Stimulated activated naive CD8-positive, alpha-beta T cell treated with anti-CD3 and anti-CD28 coated beads, Interleukin-15, amount 100 ng/mL, for 72 hours (primary cell): ENCODE results near the gene BYSL.

ENCODE experiments used
- ATAC-seq: fragments of 150-1000 bp; cut with Tn5 transposase; 2 replicates; pipeline ENCODE4 v1.10.0; 2021; ENCODE audit warnings: mild to moderate bottlenecking, moderate library complexity
- DNase-seq, 2 donors: peaks; one replicate each; pipeline ENCODE4 v3.0.0; 2021 to 2022
- H3K27ac Mint-ChIP-seq, 2 donors: one replicate each; pipeline ENCODE4 v1.8.0; 2022; ENCODE audit warnings: mild to moderate bottlenecking in 2 of 2, mixed read lengths in 2 of 2, moderate library complexity in 2 of 2
- H3K27me3 Mint-ChIP-seq: one replicate; pipeline ENCODE4 v1.8.0; 2022; ENCODE audit warnings: mixed read lengths
- H3K4me1 Mint-ChIP-seq: one replicate; pipeline ENCODE4 v1.8.0; 2022; ENCODE audit warnings: mild to moderate bottlenecking, mixed read lengths
- H3K4me3 Mint-ChIP-seq, 2 donors: one replicate each; pipeline ENCODE4 v1.8.0; 2022; ENCODE audit warnings: mild to moderate bottlenecking in 2 of 2, mixed read lengths in 2 of 2, moderate library complexity in 1 of 2
- H3K9me3 Mint-ChIP-seq, 2 donors: one replicate each; pipeline ENCODE4 v1.8.0; 2022; ENCODE audit warnings: mixed read lengths in 2 of 2

The BYSL gene

DNA sequence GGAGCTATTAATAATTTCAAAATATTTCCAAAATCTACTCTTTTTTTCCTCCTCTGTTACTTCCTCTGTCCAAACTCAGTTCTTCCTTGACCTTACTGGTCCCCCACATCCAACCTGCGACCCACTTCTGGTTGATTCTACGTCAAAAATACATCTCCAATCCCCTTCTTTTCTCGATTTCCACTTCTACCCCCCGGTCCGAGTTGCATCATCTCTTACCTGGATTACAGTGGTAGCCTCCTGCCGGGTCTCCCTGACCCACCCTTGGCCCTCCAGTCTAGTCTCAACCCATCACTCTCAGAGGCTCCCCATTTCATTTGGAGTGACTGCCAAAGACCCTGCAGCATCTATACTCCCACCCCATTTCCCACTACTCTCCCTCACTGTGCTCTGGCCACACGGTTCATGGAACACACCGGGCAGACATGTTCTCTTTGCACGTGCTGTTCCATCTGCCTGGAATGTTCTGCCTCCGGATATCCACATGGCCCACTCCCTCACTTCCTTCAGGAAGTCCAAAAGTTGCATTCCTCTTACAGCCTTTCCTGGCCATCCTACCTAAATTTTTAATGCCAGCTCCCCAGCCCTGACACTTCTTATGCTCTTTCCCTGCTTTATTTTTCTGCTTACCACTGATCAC lies 26.4 kb downstream of the BYSL start:
- peaks cover 71% of the 10 kb centered on the region for H3K4me1 Mint-ChIP-seq
- no peak for DNase-seq

DNA sequence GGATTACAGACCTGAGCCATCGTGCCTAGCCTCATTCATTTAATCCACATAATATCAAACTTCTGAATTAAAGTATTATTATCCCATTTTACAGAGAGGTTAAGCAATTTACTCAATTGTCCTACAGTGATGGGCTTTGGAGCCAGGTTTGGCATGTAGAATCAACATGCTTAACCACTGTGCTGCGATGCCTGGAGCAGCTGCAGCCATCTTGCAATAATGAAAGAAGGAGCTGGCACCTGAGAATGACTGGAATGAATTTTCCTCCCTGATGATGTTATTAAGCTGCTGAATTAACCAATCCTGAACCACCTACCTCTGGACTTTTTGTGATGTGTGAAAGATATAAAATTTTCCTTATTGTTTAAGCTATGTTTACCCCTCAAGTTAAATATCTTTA lies 33.4 kb downstream of the BYSL start:
- peaks cover 5 to 10% of the 10 kb centered on the region in 2 donors for H3K9me3 Mint-ChIP-seq
- DNase-seq (no peak), ATAC-seq (no peak)
- H3K27me3 Mint-ChIP-seq = no peaks in the 10 kb centered on the region
- H3K4me3 Mint-ChIP-seq = no peak overlapping the region
- H3K27ac Mint-ChIP-seq = peak overlapping the region; percentile 28 to 35
- H3K4me1 Mint-ChIP-seq = peaks cover 85% of the 10 kb centered on the region

More for the DNA sequence above, 26.4 kb downstream of the BYSL start:
- Mint-ChIP-seq H3K27me3 (no peaks in the 10 kb centered on the region), H3K4me3 (no peak overlapping the region), H3K27ac (peak overlapping the region in 1 of 2 donors; percentile 79), H3K9me3 (peaks cover 0 to 9% of the 10 kb centered on the region in 2 donors)
- ATAC-seq = no peak

DNA sequence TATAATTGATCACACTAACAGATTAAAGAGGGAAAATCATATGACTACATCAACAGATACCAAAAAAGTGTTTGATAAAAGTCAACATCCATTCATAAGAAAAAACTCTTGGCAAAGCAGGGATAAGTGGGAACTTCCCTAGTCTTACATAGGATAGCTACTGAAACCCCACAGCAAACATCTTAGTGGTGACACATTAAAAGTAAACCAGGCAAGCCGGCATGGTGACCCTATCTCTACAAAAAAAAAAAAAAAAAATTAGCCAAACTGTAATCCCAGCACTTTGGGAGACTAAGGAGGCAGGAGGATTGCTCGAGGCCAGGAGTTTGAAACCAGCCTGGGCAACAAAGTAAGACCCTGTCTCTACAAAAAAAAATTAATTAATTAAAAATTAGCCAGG lies 34.1 kb downstream of the BYSL start:
- H3K27ac Mint-ChIP-seq = peak overlapping the region in 1 of 2 donors; percentile 71
- H3K9me3 Mint-ChIP-seq = peaks cover 5 to 10% of the 10 kb centered on the region in 2 donors
- H3K4me1 Mint-ChIP-seq = peaks cover 85% of the 10 kb centered on the region
- ATAC-seq (no peak), DNase-seq (no peak)
- no peaks in the 10 kb centered on the region for H3K27me3 Mint-ChIP-seq
- H3K4me3 Mint-ChIP-seq = no peak overlapping the region

DNA sequence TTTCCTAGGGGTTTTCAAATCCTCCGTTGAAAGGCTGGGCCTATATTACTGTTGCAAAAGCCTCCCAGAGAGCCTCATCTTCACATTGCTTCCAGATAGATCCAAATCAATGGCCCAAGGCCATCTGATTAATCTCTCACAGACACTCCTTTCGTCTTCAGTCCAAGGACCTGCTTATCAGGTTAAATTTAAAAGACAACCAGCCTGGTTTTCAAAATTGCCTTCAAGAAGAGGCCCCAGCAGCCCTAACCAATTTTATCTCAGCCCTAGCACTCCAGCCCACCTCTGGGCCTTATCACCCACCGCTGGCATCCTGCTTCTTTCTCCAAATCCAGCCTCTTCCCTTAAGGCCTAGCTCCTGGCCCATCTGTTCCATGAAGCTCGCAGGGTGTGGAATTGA lies 35.8 kb downstream of the BYSL start:
- Mint-ChIP-seq H3K4me1 (peaks cover 85% of the 10 kb centered on the region), H3K4me3 (peak overlapping the region; percentile 9 to 46), H3K27ac (peak overlapping the region; percentile 95 to 97), H3K9me3 (peaks cover 10 to 12% of the 10 kb centered on the region in 2 donors), H3K27me3 (no peaks in the 10 kb centered on the region)
- ATAC-seq (no peak), DNase-seq (no peak)

DNA sequence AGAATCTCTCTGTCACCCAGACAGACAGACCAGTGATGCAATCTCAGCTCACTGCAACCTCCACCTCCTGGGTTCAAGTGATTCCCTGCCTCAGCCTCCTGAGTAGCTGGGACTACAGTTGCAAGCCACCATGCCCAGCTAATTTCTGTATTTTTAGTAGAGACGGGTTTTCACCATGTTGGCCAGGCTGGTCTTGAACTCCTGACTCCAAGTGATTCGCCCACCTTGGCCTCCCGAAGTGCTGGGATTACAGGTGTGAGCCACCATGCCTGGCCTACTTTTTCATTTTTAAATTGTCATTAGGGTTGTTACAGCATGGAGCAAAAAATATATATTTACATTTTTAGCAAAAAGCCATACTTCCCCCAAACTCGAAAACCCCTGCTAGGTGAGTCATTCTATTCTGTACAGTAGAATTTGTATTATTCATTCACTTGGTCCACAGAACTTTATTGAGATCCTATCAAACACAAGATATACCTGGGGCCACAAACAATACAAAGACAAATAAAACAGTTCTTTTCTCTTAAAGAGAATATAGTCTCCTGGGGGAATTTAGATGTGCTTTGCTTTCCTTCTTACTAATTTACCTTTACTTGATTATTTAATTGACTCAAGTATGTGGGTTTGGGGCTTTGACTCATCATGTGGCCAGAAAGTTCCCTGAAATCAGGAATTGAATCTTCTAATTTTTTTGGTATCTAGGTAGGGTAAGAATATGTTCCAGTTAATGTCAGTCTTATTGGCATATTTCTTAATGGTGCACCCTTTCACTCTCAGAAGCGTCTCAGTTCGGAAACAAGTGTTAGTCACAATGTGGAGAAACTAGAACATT lies 36.9 kb downstream of the BYSL start:
- peak; percentile 90 for ATAC-seq
- no peaks in the 10 kb centered on the region for H3K27me3 Mint-ChIP-seq
- peak; percentile 34 to 61 for DNase-seq
- H3K4me3 Mint-ChIP-seq = peak overlapping the region; percentile 48 to 62
- peak overlapping the region; percentile 95 to 97 for H3K27ac Mint-ChIP-seq
- peaks cover 10 to 12% of the 10 kb centered on the region in 2 donors for H3K9me3 Mint-ChIP-seq
- peaks cover 82% of the 10 kb centered on the region for H3K4me1 Mint-ChIP-seq

DNA sequence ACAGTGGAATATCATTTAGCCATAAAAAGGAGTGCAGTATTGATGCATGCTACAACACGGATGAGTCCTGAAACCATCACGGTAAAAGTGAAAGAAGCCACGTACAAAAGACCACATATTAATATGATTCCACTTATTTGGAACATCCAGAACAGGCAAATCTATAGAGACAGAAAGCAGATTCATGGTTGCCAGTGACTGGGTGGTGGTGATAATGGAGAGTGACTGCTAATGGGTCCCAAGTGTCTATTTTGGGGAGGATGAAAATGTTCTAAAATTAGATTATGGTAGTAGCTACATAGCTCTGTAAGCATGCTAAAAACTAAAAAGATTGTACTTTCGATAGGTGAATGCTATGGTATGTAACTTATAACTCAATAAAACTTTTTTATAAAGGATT lies 38.7 kb downstream of the BYSL start:
- no peak overlapping the region for H3K27ac Mint-ChIP-seq
- peaks cover 86% of the 10 kb centered on the region for H3K4me1 Mint-ChIP-seq
- H3K4me3 Mint-ChIP-seq = no peak overlapping the region

DNA sequence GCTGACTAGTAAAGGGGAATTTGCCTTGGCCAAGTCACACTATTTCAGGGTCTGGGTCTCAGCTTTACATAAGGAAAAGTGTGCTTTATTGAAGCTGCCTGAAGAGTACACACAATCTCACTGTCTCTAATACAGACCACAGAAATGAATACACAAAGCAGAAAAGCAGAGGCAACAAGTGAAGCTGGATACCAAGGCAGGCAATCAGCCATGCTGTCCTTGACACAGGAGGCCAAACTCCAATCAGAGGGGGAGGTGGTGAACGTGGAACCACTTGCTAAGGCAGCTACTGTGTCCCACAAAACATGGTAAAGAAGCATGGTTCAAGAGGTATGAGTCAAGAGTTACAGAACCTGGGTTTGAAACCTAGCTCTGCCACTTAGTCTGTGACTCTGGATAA lies 42.1 kb downstream of the BYSL start:
- Mint-ChIP-seq H3K4me3 (peak overlapping the region in 1 of 2 donors; percentile 44), H3K4me1 (peaks cover 85% of the 10 kb centered on the region), H3K27me3 (no peaks in the 10 kb centered on the region), H3K27ac (peak overlapping the region; percentile 13 to 90), H3K9me3 (peaks cover 8 to 12% of the 10 kb centered on the region in 2 donors)
- DNase-seq = no peak
- ATAC-seq = peak; percentile 40

More for the DNA sequence above, 38.7 kb downstream of the BYSL start:
- Mint-ChIP-seq H3K9me3 (peaks cover 10 to 12% of the 10 kb centered on the region in 2 donors), H3K27me3 (no peaks in the 10 kb centered on the region)
- DNase-seq (no peak), ATAC-seq (no peak)

DNA sequence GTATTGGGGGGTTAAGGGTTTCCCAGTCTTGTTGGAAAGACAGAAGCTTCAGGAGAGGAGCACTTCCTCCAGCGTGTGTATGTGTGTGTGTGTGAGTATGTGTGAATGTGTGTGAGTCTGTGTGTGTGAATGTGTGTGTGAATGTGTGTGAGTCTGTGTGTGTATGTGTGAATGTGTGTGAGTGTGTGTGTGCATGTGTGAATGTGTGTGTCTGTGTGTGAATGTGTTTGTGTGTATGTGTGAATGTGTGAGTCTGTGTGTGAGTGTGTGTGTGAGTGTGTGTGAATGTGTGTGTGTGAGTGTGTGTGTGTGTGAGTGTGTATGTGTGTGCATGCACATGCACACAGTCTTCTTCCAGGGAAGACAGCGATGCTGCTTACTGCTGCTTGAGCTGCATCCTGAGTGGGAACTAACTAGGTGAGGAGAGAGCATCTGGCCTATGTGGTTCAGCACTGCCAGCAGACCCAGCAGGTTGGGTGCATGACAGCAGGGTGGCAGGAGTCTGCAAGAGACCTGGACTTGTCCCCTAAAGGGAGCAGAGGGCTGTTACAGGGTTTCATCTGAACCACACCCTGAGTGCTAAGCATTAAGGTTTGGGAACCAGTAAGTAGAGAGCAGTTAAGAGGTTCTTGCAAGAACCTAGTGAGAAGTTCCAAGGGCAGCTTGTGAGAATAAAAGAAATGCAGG lies 43.0 kb downstream of the BYSL start:
- Mint-ChIP-seq H3K9me3 (peaks cover 0 to 7% of the 10 kb centered on the region in 2 donors), H3K4me1 (peaks cover 85% of the 10 kb centered on the region), H3K27me3 (no peaks in the 10 kb centered on the region), H3K27ac (peak overlapping the region; percentile 0 to 23), H3K4me3 (no peak overlapping the region)
- peak; percentile 69 for ATAC-seq
- peak in 1 of 2 donors; percentile 45 for DNase-seq

DNA sequence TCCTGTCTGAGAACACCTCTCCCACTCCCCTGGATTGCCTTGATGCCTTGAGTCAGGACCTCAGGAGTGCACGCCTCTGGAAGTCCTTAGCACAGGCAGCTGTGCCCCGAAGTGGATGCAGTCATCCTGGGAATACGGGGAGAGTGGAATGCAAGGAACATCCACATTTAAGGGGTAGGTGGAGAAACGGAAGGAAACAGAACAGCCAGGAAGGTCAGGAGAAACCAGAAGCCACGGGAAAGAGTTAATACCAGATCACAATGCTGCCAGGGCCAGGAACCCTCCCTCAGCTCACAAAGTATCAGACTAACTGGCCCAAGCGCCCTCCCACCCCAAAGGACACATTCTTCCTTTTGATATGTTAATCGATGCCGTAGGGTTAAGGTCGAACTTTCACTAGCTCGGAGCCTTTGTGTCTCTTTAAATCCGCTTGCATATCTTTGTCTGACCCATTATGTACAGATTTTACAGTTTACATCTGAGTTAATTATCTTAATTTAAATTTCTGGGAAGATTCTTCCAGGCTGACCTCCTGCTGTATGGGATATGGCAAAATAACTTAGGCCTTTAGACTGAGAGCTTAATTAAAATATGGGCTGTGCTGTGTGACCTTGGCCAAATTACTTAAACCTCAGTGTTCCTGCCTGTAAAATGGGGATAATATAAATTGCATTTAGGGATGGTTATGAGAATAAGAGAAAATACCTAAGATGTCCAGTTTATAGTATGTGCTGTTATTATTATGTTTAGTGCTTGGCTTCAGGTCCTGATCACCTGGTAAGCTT lies 44.3 kb downstream of the BYSL start:
- Mint-ChIP-seq H3K27ac (peak overlapping the region in 1 of 2 donors; percentile 50), H3K4me1 (peaks cover 86% of the 10 kb centered on the region), H3K4me3 (no peak overlapping the region), H3K27me3 (no peaks in the 10 kb centered on the region), H3K9me3 (peaks cover 0 to 7% of the 10 kb centered on the region in 2 donors)
- DNase-seq (no peak), ATAC-seq (no peak)

DNA sequence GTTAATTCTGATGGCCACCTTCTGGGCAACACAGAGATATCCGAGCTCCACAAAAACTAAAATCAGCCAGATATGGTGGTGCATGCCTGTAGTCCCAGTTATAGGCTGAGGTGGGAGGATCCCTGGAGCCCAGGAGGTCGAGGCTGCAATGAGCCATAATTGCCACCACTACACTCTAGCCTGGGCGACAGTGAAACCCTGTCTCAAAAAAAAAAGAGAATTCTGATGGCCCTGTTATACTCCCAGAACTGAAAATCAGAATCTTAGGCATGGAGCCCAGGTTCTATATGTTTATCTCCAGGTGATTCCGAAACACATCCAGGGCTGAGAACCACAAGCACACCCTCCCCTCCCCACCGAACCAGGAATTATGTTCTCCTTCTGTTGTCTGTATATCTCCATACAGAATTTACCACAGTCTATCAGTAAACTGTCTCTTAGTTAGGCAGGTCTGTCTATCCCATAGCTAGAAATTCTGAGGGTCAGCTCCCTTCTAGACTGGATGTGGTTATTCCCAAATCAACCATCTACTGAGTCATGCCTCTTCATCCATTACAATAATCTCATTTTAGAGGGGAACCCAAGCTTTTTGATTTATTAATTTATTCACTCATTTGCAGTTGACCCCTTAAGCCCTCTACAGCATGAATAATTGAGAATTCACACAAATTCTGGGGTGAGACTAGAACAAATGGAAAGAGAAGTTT lies 45.1 kb downstream of the BYSL start:
- ATAC-seq (no peak), DNase-seq (no peak)
- Mint-ChIP-seq H3K4me1 (peaks cover 86% of the 10 kb centered on the region), H3K4me3 (no peak overlapping the region), H3K27me3 (no peaks in the 10 kb centered on the region), H3K27ac (no peak overlapping the region), H3K9me3 (peaks cover 0 to 7% of the 10 kb centered on the region in 2 donors)

DNA sequence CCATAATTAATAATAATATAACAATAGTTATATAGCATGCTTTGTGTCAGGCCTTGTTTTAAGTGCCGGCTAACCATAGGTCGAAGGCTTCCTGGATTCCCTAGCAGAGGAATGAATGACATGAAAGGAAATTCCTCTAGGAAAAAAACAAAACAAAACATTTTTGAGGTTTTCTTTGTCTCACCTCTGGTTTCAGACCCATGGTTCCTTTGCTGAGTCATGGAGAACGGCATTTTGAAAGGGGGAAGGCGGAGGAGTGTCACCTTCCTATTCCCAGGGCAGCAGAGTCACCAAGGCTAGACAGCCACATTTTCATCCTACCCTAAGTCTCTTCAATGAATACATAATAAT lies 45.6 kb downstream of the BYSL start:
- Mint-ChIP-seq H3K9me3 (peaks cover 0 to 1% of the 10 kb centered on the region in 2 donors), H3K4me1 (peaks cover 84% of the 10 kb centered on the region), H3K4me3 (no peak overlapping the region), H3K27me3 (no peaks in the 10 kb centered on the region), H3K27ac (peak overlapping the region; percentile 45 to 85)
- DNase-seq (no peak), ATAC-seq (no peak)

DNA sequence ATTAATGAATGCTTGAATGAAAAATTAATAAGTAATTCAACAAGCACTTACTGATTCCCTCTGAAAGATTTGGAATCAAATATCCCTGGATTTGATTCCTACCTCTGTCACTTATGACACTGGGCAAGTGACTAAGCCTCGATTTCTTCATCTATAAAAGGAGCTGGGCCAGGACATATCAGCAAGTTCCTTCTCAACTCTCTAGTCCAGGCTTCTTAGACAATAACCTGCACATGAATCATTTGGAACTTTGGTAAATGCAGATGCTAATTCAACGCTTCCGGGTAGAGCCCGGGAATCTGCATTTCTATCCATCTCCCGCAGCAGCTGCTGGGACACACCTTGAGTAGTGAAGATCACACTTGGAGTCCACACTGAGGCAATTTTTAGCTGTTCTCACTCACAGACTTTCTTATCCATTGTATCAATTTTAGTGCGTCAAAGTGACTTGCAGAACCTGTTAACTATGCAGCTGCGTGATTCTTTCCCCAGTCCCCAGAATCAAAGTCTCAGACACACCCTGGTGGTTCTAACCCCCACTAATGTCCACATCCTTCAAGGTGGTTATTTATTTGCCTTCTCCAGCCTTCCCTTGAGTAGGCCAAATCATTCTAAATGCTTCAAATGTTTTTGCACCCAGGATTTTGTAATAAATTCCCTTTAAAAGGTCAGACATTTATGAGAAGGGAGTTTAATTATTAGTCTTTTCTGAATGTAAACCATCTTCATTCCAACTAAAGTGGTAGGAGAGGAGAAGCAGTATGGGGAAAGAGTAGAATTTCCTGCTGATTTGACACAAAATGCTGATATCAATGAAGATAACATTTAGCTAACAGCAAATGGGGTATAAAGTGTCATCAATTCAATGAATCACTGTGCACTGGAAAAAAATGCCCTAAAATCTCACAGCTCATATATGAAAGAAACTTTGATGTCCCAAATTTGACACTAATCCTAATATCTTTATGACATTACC lies 46.3 kb downstream of the BYSL start:
- no peak for ATAC-seq
- H3K4me3 Mint-ChIP-seq = peak overlapping the region in 1 of 2 donors; percentile 43
- no peak for DNase-seq
- H3K9me3 Mint-ChIP-seq = no peaks in the 10 kb centered on the region
- peaks cover 87% of the 10 kb centered on the region for H3K4me1 Mint-ChIP-seq
- H3K27ac Mint-ChIP-seq = peak overlapping the region; percentile 45 to 70
- H3K27me3 Mint-ChIP-seq = no peaks in the 10 kb centered on the region

DNA sequence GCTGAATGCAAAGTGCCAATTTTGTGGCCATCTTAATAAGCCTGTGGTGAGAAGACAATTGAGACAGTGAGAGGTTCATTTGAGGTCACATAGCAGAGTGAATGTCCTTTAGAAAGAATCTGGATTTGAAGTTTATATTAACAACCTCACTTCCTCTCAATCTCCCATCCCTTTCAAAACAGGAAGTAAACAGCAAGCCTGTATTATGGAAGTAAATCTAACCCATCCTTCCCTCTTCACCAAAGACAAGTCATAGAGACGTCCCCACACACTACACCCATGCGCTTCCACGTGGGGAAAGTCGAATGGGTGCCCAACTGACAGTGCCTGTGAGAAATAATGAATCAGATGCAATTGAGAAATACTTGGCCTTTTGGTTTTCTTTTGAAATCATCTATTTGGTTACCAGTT lies 49.1 kb downstream of the BYSL start:
- no peaks in the 10 kb centered on the region for H3K9me3 Mint-ChIP-seq
- peak overlapping the region; percentile 64 to 74 for H3K4me3 Mint-ChIP-seq
- peaks cover 89% of the 10 kb centered on the region for H3K4me1 Mint-ChIP-seq
- no peaks in the 10 kb centered on the region for H3K27me3 Mint-ChIP-seq
- ATAC-seq (peak; percentile 87), DNase-seq (peak in 1 of 2 donors; percentile 51)
- peak overlapping the region; percentile 96 to 97 for H3K27ac Mint-ChIP-seq

DNA sequence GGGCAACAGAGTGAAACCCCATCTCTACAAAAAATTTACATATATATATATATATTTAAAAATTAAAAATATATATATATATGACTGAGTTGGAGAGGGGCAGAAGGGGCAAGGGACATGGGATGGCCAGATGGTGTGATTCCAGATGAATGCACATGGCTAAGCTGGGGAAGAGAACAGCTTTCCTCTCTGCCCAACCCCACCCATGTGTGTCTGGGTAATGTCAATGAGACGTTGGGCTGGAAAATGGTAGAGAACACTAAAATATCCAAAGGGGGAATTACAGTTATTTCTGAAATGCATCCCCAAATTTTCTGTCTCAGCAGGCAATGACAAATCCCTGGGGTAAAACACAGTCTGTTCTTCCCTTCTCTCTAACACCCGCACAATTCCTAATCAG lies 51.5 kb downstream of the BYSL start:
- no peaks in the 10 kb centered on the region for H3K9me3 Mint-ChIP-seq
- H3K4me1 Mint-ChIP-seq = peaks cover 97% of the 10 kb centered on the region
- no peak overlapping the region for H3K4me3 Mint-ChIP-seq
- ATAC-seq (no peak), DNase-seq (no peak)
- H3K27me3 Mint-ChIP-seq = no peaks in the 10 kb centered on the region
- H3K27ac Mint-ChIP-seq = no peak overlapping the region
